Inflammatory macrophage treated with lipopolysaccharide for 1 hour (primary cell): ENCODE data around the gene SOX6.

Experiments
- DNase-seq, 2 donors: peaks; one replicate each; pipeline ENCODE4 v3.0.0-alpha.2; 2020 to 2022

The SOX6 gene

GRCh38 chr11:15918674-15919073 is 437.7 kb downstream of the SOX6 start:
- DNase-seq, result no peak

- no peak for DNase-seq
These were observed 438.1 kb downstream of the SOX6 start for GRCh38 chr11:15918212-15918611.
